ENCODE data around the gene LILRB1. TPM values are rescaled to one million over a fixed set of nuclear protein-coding genes. Genes with fewer than 3 reads are reported as not detected.
"Not testable (repeated sequence)": the region's sequence is repeated elsewhere in the genome, so short reads cannot be mapped to it uniquely, and the experiment has no call there.

LILRB1 gene
- total and polyA plus RNA-seq, 2 experiments from 2014 or later: not detected

GRCh38 chr19:54594737-54595136 is 35.5 kb upstream of the LILRB1 start:
- DNase-seq (ENCODE audit: low spot score): no peak
- Histone ChIP-seq H3K9me3 (ENCODE audit: low read depth) (no peaks in the 10 kb centered on the region), H3K79me2 (no peaks in the 10 kb centered on the region), H3K4me2 (no peak overlapping the region), H3K9me2 (replicated peaks; ENCODE audit: insufficient read depth) (no peaks in the 10 kb centered on the region), H2AFZ (no peak overlapping the region), H3K4me1 (ENCODE audit: insufficient read depth) (no peaks in the 10 kb centered on the region), H4K20me1 (ENCODE audit: insufficient read depth, poor library complexity, severe bottlenecking) (no peaks in the 10 kb centered on the region), H3K4me3 (no peak overlapping the region), H3K27ac (no peak overlapping the region), H3K27me3 (no peaks in the 10 kb centered on the region), H3K36me3 (replicated peaks; ENCODE audit: insufficient read depth, low read depth) (no peaks in the 10 kb centered on the region)
- TF ChIP-seq EZH2phosphoT487 (IDR thresholded peaks at IDR 0.05; ENCODE audit: low read depth, severe bottlenecking, unreplicated experiment) (no peak), CTCF (IDR thresholded peaks at IDR 0.05; ENCODE audit: poor library complexity) (no peak), EZH2 (IDR thresholded peaks at IDR 0.05; ENCODE audit: borderline replicate concordance) (no peak)
- 88% methylated on average over 5 of the region's 5 CpGs for whole genome bisulfite sequencing (ENCODE audit: low lambda C conversion rate, missing lambda C conversion rate)

DNA sequence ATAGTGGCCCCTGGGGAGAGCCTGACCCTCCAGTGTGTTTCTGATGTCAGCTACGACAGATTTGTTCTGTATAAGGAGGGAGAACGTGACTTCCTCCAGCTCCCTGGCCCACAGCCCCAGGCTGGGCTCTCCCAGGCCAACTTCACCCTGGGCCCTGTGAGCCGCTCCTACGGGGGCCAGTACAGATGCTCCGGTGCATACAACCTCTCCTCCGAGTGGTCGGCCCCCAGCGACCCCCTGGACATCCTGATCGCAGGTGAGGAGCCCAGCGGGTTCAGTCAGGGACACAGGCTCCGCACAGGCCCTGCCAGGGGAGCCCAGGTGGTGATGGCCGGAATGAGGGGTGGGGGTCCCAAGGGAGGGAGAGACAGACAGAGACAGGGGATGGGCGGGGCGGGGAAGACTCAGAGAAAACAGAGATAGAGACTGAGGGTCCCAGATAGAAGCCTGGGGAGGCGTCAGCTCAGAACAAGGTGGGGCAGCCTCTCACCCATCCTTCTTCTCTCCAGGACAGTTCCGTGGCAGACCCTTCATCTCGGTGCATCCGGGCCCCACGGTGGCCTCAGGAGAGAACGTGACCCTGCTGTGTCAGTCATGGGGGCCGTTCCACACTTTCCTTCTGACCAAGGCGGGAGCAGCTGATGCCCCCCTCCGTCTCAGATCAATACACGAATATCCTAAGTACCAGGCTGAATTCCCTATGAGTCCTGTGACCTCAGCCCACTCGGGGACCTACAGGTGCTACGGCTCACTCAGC is 34.4 kb upstream of the LILRB1 start:
- H3K36me3 ChIP-seq (replicated peaks; ENCODE audit: insufficient read depth, low read depth); H3K4me2 ChIP-seq; H4K20me1 ChIP-seq (ENCODE audit: insufficient read depth, poor library complexity, severe bottlenecking); H3K79me2 ChIP-seq; H3K27me3 ChIP-seq; H3K9me3 ChIP-seq (ENCODE audit: low read depth); H3K27ac ChIP-seq; H3K9me2 ChIP-seq (replicated peaks; ENCODE audit: insufficient read depth); H2AFZ ChIP-seq; H3K4me3 ChIP-seq; H3K4me1 ChIP-seq (ENCODE audit: insufficient read depth); DNase-seq (ENCODE audit: low spot score): not testable (repeated sequence)
- WGBS (ENCODE audit: low lambda C conversion rate, missing lambda C conversion rate): 79% methylated on average over 22 of the region's 26 CpGs

GRCh38 chr19:54600212-54600611 is 30.1 kb upstream of the LILRB1 start:
- Histone ChIP-seq H3K27ac (no peak overlapping the region), H2AFZ (no peak overlapping the region), H3K4me1 (ENCODE audit: insufficient read depth) (no peaks in the 10 kb centered on the region), H3K9me2 (replicated peaks; ENCODE audit: insufficient read depth) (no peaks in the 10 kb centered on the region), H3K27me3 (no peaks in the 10 kb centered on the region), H3K4me2 (no peak overlapping the region), H3K9me3 (ENCODE audit: low read depth) (no peaks in the 10 kb centered on the region), H4K20me1 (ENCODE audit: insufficient read depth, poor library complexity, severe bottlenecking) (no peaks in the 10 kb centered on the region), H3K4me3 (no peak overlapping the region), H3K36me3 (replicated peaks; ENCODE audit: insufficient read depth, low read depth) (no peaks in the 10 kb centered on the region), H3K79me2 (no peaks in the 10 kb centered on the region)
- TF ChIP-seq EZH2phosphoT487 (IDR thresholded peaks at IDR 0.05; ENCODE audit: low read depth, severe bottlenecking, unreplicated experiment) (no peak), CTCF (IDR thresholded peaks at IDR 0.05; ENCODE audit: poor library complexity) (no peak), EZH2 (IDR thresholded peaks at IDR 0.05; ENCODE audit: borderline replicate concordance) (no peak)
- WGBS (ENCODE audit: low lambda C conversion rate, missing lambda C conversion rate): 54% methylated on average over 5 of the region's 5 CpGs
- no peak for DNase-seq (ENCODE audit: low spot score)

- no peak for TF ChIP-seq EZH2 (IDR thresholded peaks at IDR 0.05; ENCODE audit: borderline replicate concordance)
- Histone ChIP-seq H3K9me2 (replicated peaks; ENCODE audit: insufficient read depth) (no peaks in the 10 kb centered on the region), H3K9me3 (ENCODE audit: low read depth) (no peaks in the 10 kb centered on the region), H3K36me3 (replicated peaks; ENCODE audit: insufficient read depth, low read depth) (no peaks in the 10 kb centered on the region), H3K4me1 (ENCODE audit: insufficient read depth) (no peaks in the 10 kb centered on the region), H2AFZ (no peak overlapping the region), H4K20me1 (ENCODE audit: insufficient read depth, poor library complexity, severe bottlenecking) (no peaks in the 10 kb centered on the region), H3K27ac (no peak overlapping the region), H3K79me2 (no peaks in the 10 kb centered on the region), H3K4me3 (no peak overlapping the region), H3K4me2 (no peak overlapping the region), H3K27me3 (no peaks in the 10 kb centered on the region)
- no peak for DNase-seq (ENCODE audit: low spot score)
- 48% methylated on average over 4 of the region's 4 CpGs for WGBS (ENCODE audit: low lambda C conversion rate, missing lambda C conversion rate)
These were observed 24.1 kb upstream of the LILRB1 start for GRCh38 chr19:54606230-54606629.
